Activated CD8-positive, alpha-beta T cell treated with anti-CD3 and anti-CD28 coated beads, Interleukin-2, amount 10 ng/mL, durations not matched to agents 7 days and 5 days (primary cell): ENCODE data around the gene ESF1. TPM values are rescaled to one million over a fixed set of nuclear protein-coding genes. Genes with fewer than 3 reads are reported as not detected.
A peak's percentile ranks its signal among the peaks of the same experiment; 100 is the strongest.

Source experiments
- ATAC-seq: fragments of 150-1000 bp; cut with Tn5 transposase; one replicate; pipeline ENCODE4 v1.10.0; 2021; ENCODE audit warnings: moderate library complexity
- CTCF ChIA-PET: fragments of 350-600 bp; sonication (Branson Sonifier 250); formaldehyde crosslinking; loops from one replicate; lab custom pipeline; 2021; ENCODE audit warnings: antibody characterized with exemption; lab: Charles Lee
- POLR2A ChIA-PET: fragments of 350-600 bp; sonication (Branson Sonifier 250); formaldehyde crosslinking; loops from one replicate; lab custom pipeline; 2021; ENCODE audit warnings: antibody characterized with exemption; lab: Charles Lee
- DNase-seq: peaks from one replicate; pipeline ENCODE4 v3.0.0-alpha.2; 2020
- H3K27ac Mint-ChIP-seq: one replicate; pipeline ENCODE4 v1.8.0; 2021; ENCODE audit warnings: mild to moderate bottlenecking, mixed read lengths
- H3K27me3 Mint-ChIP-seq: one replicate; pipeline ENCODE4 v1.8.0; 2021; ENCODE audit warnings: low read depth, mixed read lengths
- H3K36me3 Mint-ChIP-seq: one replicate; pipeline ENCODE4 v1.8.0; 2021; ENCODE audit warnings: low read depth, mixed read lengths
- H3K4me1 Mint-ChIP-seq: one replicate; pipeline ENCODE4 v1.8.0; 2021; ENCODE audit warnings: low read depth, mixed read lengths
- H3K4me3 Mint-ChIP-seq: one replicate; pipeline ENCODE4 v1.8.0; 2021; ENCODE audit warnings: mild to moderate bottlenecking, mixed read lengths
- H3K9me3 Mint-ChIP-seq: one replicate; pipeline ENCODE4 v1.8.0; 2022; ENCODE audit warnings: mixed read lengths; ENCODE audit not compliant: insufficient read depth
- total RNA-seq, 2 experiments: library from RNA; stranded (reverse); gene quantifications; one replicate each; pipeline ENCODE4 v1.2.3, GENCODE V29; 2021

The ESF1 gene
- total RNA-seq, 2 experiments from 2014 or later = 13.1 to 13.2 TPM

GRCh38 chr20:13786143-13786828 lies 1.6 kb upstream of the ESF1 start:
- H3K27me3 Mint-ChIP-seq = no peaks in the 10 kb centered on the region
- H3K4me3 Mint-ChIP-seq = peak overlapping the region; percentile 95
- ChIA-PET CTCF (interaction anchor here (1.0 to 3.2 kb wide), 3 partner anchors 14 to 176 kb away, joined by 3 to 29 read pairs (median 3); no protein-coding TSS in a partner anchor), POLR2A (interaction anchor here (0.8 to 2.2 kb wide), 2 partner anchors 14 to 147 kb away, joined by 5 to 7 read pairs; partner anchors contain the start of gene TASP1)
- ATAC-seq = no peak
- H3K4me1 Mint-ChIP-seq = peaks cover 34% of the 10 kb centered on the region
- no peaks in the 10 kb centered on the region for H3K9me3 Mint-ChIP-seq
- H3K36me3 Mint-ChIP-seq = peaks cover 53% of the 10 kb centered on the region
- H3K27ac Mint-ChIP-seq = peak overlapping the region; percentile 77
- no peak for DNase-seq

- ATAC-seq = no peak
- no peaks in the 10 kb centered on the region for H3K9me3 Mint-ChIP-seq
- no peak for DNase-seq
- peaks cover 44% of the 10 kb centered on the region for H3K36me3 Mint-ChIP-seq
- ChIA-PET POLR2A (interaction anchor here (1.1 to 2.2 kb wide), 3 partner anchors 9 to 16 kb away, joined by 5 to 8 read pairs (median 7); no protein-coding TSS in a partner anchor), CTCF (interaction anchor here (1.0 to 3.2 kb wide), 3 partner anchors 9 to 16 kb away, joined by 3 to 29 read pairs (median 4); no protein-coding TSS in a partner anchor)
- H3K4me1 Mint-ChIP-seq = peaks cover 38% of the 10 kb centered on the region
- H3K4me3 Mint-ChIP-seq = peak overlapping the region; percentile 95
- H3K27me3 Mint-ChIP-seq = no peaks in the 10 kb centered on the region
- peak overlapping the region; percentile 93 for H3K27ac Mint-ChIP-seq
These were observed 337 bp downstream of the ESF1 start for GRCh38 chr20:13784271-13784892.

GRCh38 chr20:13783528-13783927 lies 1.2 kb downstream of the ESF1 start:
- H3K4me3 Mint-ChIP-seq = peak overlapping the region; percentile 95
- H3K27ac Mint-ChIP-seq = no peak overlapping the region

GRCh38 chr20:13778827-13779226 lies 5.9 kb downstream of the ESF1 start:
- ATAC-seq = no peak
- H3K27ac Mint-ChIP-seq = no peak overlapping the region
- H3K9me3 Mint-ChIP-seq = no peaks in the 10 kb centered on the region
- H3K4me3 Mint-ChIP-seq = no peak overlapping the region
- H3K27me3 Mint-ChIP-seq = no peaks in the 10 kb centered on the region
- H3K4me1 Mint-ChIP-seq = peaks cover 20% of the 10 kb centered on the region
- POLR2A ChIA-PET = no interaction called here
- CTCF ChIA-PET = interaction anchor here (0.7 to 3.9 kb wide), 2 partner anchors 10 to 12 kb away, joined by 3 to 20 read pairs; no protein-coding TSS in a partner anchor
- no peak for DNase-seq
- peaks cover 45% of the 10 kb centered on the region for H3K36me3 Mint-ChIP-seq

More at GRCh38 chr20:13783528-13783927, 1.2 kb downstream of the ESF1 start:
- Mint-ChIP-seq H3K9me3 (no peaks in the 10 kb centered on the region), H3K27me3 (no peaks in the 10 kb centered on the region), H3K36me3 (peaks cover 44% of the 10 kb centered on the region), H3K4me1 (peaks cover 38% of the 10 kb centered on the region)
- DNase-seq (no peak), ATAC-seq (no peak)
- ChIA-PET CTCF (interaction anchor here (1.0 to 3.2 kb wide), 2 partner anchors 12 to 15 kb away, joined by 3 to 29 read pairs; no protein-coding TSS in a partner anchor), POLR2A (interaction anchor here (0.6 to 1.9 kb wide), 2 partner anchors 10 to 30 kb away, joined by 4 to 8 read pairs; no protein-coding TSS in a partner anchor)

- ChIA-PET CTCF (interaction anchor here (0.9 to 3.9 kb wide), 6 partner anchors 9 to 453 kb away, joined by 3 to 20 read pairs (median 4); partner anchors contain the start of gene TASP1), POLR2A (no interaction called here)
- Mint-ChIP-seq H3K27me3 (no peaks in the 10 kb centered on the region), H3K36me3 (peaks cover 43% of the 10 kb centered on the region), H3K27ac (no peak overlapping the region), H3K4me1 (peaks cover 8% of the 10 kb centered on the region), H3K9me3 (no peaks in the 10 kb centered on the region), H3K4me3 (no peak overlapping the region)
- no peak for ATAC-seq
- no peak for DNase-seq
These were observed 7.5 kb downstream of the ESF1 start for GRCh38 chr20:13777171-13777601.

GRCh38 chr20:13775867-13776266 lies 8.9 kb downstream of the ESF1 start:
- peaks cover 39% of the 10 kb centered on the region for H3K36me3 Mint-ChIP-seq
- ChIA-PET CTCF (interaction anchor here (1.0 to 3.9 kb wide), 5 partner anchors 13 to 473 kb away, joined by 3 to 20 read pairs (median 5); no protein-coding TSS in a partner anchor), POLR2A (no interaction called here)
- H3K4me1 Mint-ChIP-seq = peaks cover 8% of the 10 kb centered on the region
- no peak overlapping the region for H3K27ac Mint-ChIP-seq
- no peak overlapping the region for H3K4me3 Mint-ChIP-seq
- ATAC-seq = no peak
- no peaks in the 10 kb centered on the region for H3K9me3 Mint-ChIP-seq
- H3K27me3 Mint-ChIP-seq = no peaks in the 10 kb centered on the region
- no peak for DNase-seq

GRCh38 chr20:13772529-13772928 lies 12.2 kb downstream of the ESF1 start:
- no peak overlapping the region for H3K4me3 Mint-ChIP-seq
- peaks cover 49% of the 10 kb centered on the region for H3K36me3 Mint-ChIP-seq
- H3K4me1 Mint-ChIP-seq = peaks cover 4% of the 10 kb centered on the region
- H3K27ac Mint-ChIP-seq = no peak overlapping the region
- no peaks in the 10 kb centered on the region for H3K9me3 Mint-ChIP-seq
- DNase-seq (no peak), ATAC-seq (no peak)
- ChIA-PET CTCF (interaction anchor here (0.5 to 3.6 kb wide), 15 partner anchors 10 to 654 kb away, joined by 3 to 29 read pairs (median 4); partner anchors contain the start of genes ESF1 and NDUFAF5), POLR2A (interaction anchor here (1.9 kb wide), 1 partner anchor 13 kb away, joined by 7 read pairs; the partner anchor contains the start of genes ESF1 and NDUFAF5)
- no peaks in the 10 kb centered on the region for H3K27me3 Mint-ChIP-seq

- no peak for ATAC-seq
- Mint-ChIP-seq H3K27ac (no peak overlapping the region), H3K4me3 (no peak overlapping the region), H3K36me3 (peaks cover 51% of the 10 kb centered on the region), H3K4me1 (peaks cover under 1% of the 10 kb centered on the region), H3K9me3 (no peaks in the 10 kb centered on the region), H3K27me3 (no peaks in the 10 kb centered on the region)
- ChIA-PET CTCF (interaction anchor here (0.5 to 3.6 kb wide), 19 partner anchors 9 to 805 kb away, joined by 3 to 29 read pairs (median 4); partner anchors contain the start of genes ESF1 and NDUFAF5), POLR2A (interaction anchor here (1.9 kb wide), 1 partner anchor 13 kb away, joined by 7 read pairs; the partner anchor contains the start of genes ESF1 and NDUFAF5)
- DNase-seq = no peak
These were observed 12.8 kb downstream of the ESF1 start for GRCh38 chr20:13771853-13772453.

- DNase-seq (no peak), ATAC-seq (no peak)
- H3K36me3 Mint-ChIP-seq = peaks cover 57% of the 10 kb centered on the region
- no peak overlapping the region for H3K4me3 Mint-ChIP-seq
- peaks cover 15% of the 10 kb centered on the region for H3K9me3 Mint-ChIP-seq
- H3K27ac Mint-ChIP-seq = no peak overlapping the region
- ChIA-PET CTCF (interaction anchor here (1.9 to 3.6 kb wide), 3 partner anchors 15 to 224 kb away, joined by 6 to 29 read pairs (median 16); partner anchors contain the start of genes ESF1 and NDUFAF5), POLR2A (interaction anchor here (1.1 kb wide), 1 partner anchor 18 kb away, joined by 3 read pairs; no protein-coding TSS in a partner anchor)
- H3K27me3 Mint-ChIP-seq = no peaks in the 10 kb centered on the region
- peaks cover 6% of the 10 kb centered on the region for H3K4me1 Mint-ChIP-seq
These were observed 14.6 kb downstream of the ESF1 start for GRCh38 chr20:13770141-13770540.

- Mint-ChIP-seq H3K4me1 (peaks cover 6% of the 10 kb centered on the region), H3K27ac (no peak overlapping the region), H3K36me3 (peaks cover 57% of the 10 kb centered on the region), H3K27me3 (no peaks in the 10 kb centered on the region), H3K9me3 (peaks cover 15% of the 10 kb centered on the region), H3K4me3 (no peak overlapping the region)
- no peak for DNase-seq
- ChIA-PET CTCF (interaction anchor here (1.5 kb wide), 1 partner anchor 11 kb away, joined by 5 read pairs; no protein-coding TSS in a partner anchor), POLR2A (no interaction called here)
- no peak for ATAC-seq
These were observed 18.8 kb downstream of the ESF1 start for GRCh38 chr20:13765868-13766416.
